Ishikawa (cell line): Measurements from ENCODE around the gene KRTAP10-1.

Source experiments
- CEBPB ChIP-seq: IDR thresholded peaks from 2 replicates; pipeline ENCODE4 v1.6.1; 2012
- CREB1 ChIP-seq: IDR thresholded peaks from 2 replicates; pipeline ENCODE4 v1.6.1; 2012; ENCODE audit warnings: low read depth
- EGR1 ChIP-seq: IDR thresholded peaks from 2 replicates; pipeline ENCODE4 v1.6.1; 2012
- EP300 ChIP-seq: IDR thresholded peaks from 2 replicates; pipeline ENCODE4 v1.6.1; 2012; ENCODE audit warnings: borderline replicate concordance
- FOXM1 ChIP-seq: IDR thresholded peaks from 2 replicates; pipeline ENCODE4 v1.6.1; 2012; ENCODE audit warnings: low read depth, borderline replicate concordance
- MAX ChIP-seq: IDR thresholded peaks from 2 replicates; pipeline ENCODE4 v1.6.1; 2012
- NFIC ChIP-seq: IDR thresholded peaks from 2 replicates; pipeline ENCODE4 v1.6.1; 2012
- RAD21 ChIP-seq: IDR thresholded peaks from 2 replicates; pipeline ENCODE4 v1.6.1; 2012; ENCODE audit warnings: low read depth
- REST ChIP-seq: IDR thresholded peaks from 2 replicates; pipeline ENCODE4 v1.6.1; 2012; ENCODE audit warnings: low read depth, mild to moderate bottlenecking
- TAF1 ChIP-seq: IDR thresholded peaks from 2 replicates; pipeline ENCODE4 v1.6.1; 2012; ENCODE audit warnings: low read depth, mild to moderate bottlenecking
- TCF12 ChIP-seq: IDR thresholded peaks from 2 replicates; pipeline ENCODE4 v1.6.1; 2012; ENCODE audit warnings: low read depth
- TEAD4 ChIP-seq: IDR thresholded peaks from 2 replicates; pipeline ENCODE4 v1.6.1; 2012
- USF1 ChIP-seq: IDR thresholded peaks from 2 replicates; pipeline ENCODE4 v1.6.1; 2012
- YY1 ChIP-seq: IDR thresholded peaks from 2 replicates; pipeline ENCODE4 v1.6.1; 2012; ENCODE audit warnings: low read depth
- ZBTB7A ChIP-seq: IDR thresholded peaks from 2 replicates; pipeline ENCODE4 v1.6.1; 2012; ENCODE audit warnings: low read depth

The KRTAP10-1 gene

GRCh38 chr21:44524414-44525371 is 15.3 kb downstream of the KRTAP10-1 start:
- no peak for TF ChIP-seq FOXM1
- no peak for TF ChIP-seq NFIC
- no peak for TF ChIP-seq EGR1
- no peak for TF ChIP-seq CEBPB
- TF ChIP-seq REST, result no peak
- no peak for TF ChIP-seq USF1
- TF ChIP-seq TCF12, result no peak
- no peak for TF ChIP-seq EP300

- TF ChIP-seq TEAD4 (no peak), ZBTB7A (no peak), USF1 (no peak), TCF12 (no peak), REST (no peak), CREB1 (no peak), NFIC (no peak), EGR1 (no peak), TAF1 (no peak), EP300 (no peak)
Measured at GRCh38 chr21:44523567-44524413, 16.2 kb downstream of the KRTAP10-1 start.

- no peak for TF ChIP-seq EP300
- TF ChIP-seq CREB1, result no peak
- TF ChIP-seq NFIC, result no peak
- TF ChIP-seq USF1, result no peak
- no peak for TF ChIP-seq RAD21
- no peak for TF ChIP-seq FOXM1
- TF ChIP-seq TAF1, result no peak
- TF ChIP-seq CEBPB, result no peak
- no peak for TF ChIP-seq REST
- no peak for TF ChIP-seq TEAD4
- no peak for TF ChIP-seq MAX
- no peak for TF ChIP-seq EGR1
- no peak for TF ChIP-seq ZBTB7A
- TF ChIP-seq TCF12, result no peak
- TF ChIP-seq YY1, result no peak
Measured at GRCh38 chr21:44522753-44523204, 17.2 kb downstream of the KRTAP10-1 start.
